Adrenal gland (tissue), 12 donors: ENCODE measurements around the gene LRRC8C. TPM values are rescaled to one million over a fixed set of nuclear protein-coding genes. Genes with fewer than 3 reads are reported as not detected.

Experiments used
- DNase-seq, 7 donors: peaks; one replicate each; pipeline ENCODE4 v3.0.0-alpha.2; 2019 to 2020
- H3K27ac ChIP-seq, 5 donors: fragments of 200-600 bp; sonication (generic) in 4 of 5; 1 replicate in 3 of 5; 2 replicates in 2 of 5; pipeline versions ENCODE4 v1.5.1 to v1.8.0; 2016 to 2020; ENCODE audit warnings: mild to moderate bottlenecking in 1 of 5
- H3K27me3 ChIP-seq: fragments of 200-600 bp; 2 replicates; pipeline ENCODE4 v1.8.0; 2021
- H3K36me3 ChIP-seq, 2 donors: fragments of 200-600 bp; replicated peaks in 1 of 2; 1 replicate in 1 of 2; 2 replicates in 1 of 2; pipeline versions ENCODE4 v1.5.1 to v1.8.0; 2018 to 2022
- H3K4me1 ChIP-seq, 2 donors: fragments of 200-600 bp; replicated peaks in 1 of 2; 1 replicate in 1 of 2; 2 replicates in 1 of 2; pipeline versions ENCODE4 v1.5.1 to v1.8.0; 2018 to 2021
- H3K4me3 ChIP-seq, 4 donors: fragments of 200-600 bp; sonication (generic) in 3 of 4; one replicate each; pipeline ENCODE4 v1.5.1; 2016 to 2018
- H3K9me3 ChIP-seq, 3 donors: fragments of 200-600 bp; sonication (generic) in 1 of 3; replicated peaks in 1 of 3; 1 replicate in 2 of 3; 2 replicates in 1 of 3; pipeline versions ENCODE4 v1.5.1 to v1.8.0; 2016 to 2021
- CTCF ChIP-seq, 6 experiments: fragments of 450-650 bp in 4 of 6; fragments of 200-600 bp in 2 of 6; sonication (generic) in 1 of 6; IDR thresholded peaks; 1 replicate in 5 of 6; 2 replicates in 1 of 6; pipeline versions ENCODE4 v1.5.1 to v1.8.0; 2016 to 2021; ENCODE audit warnings: antibody characterized with exemption in 6 of 6, mild to moderate bottlenecking in 2 of 6, moderate library complexity in 1 of 6
- POLR2A ChIP-seq, 2 donors: fragments of 450-650 bp; IDR thresholded peaks; one replicate each; pipeline ENCODE4 v1.6.1; 2017; ENCODE audit warnings: antibody characterized with exemption in 2 of 2, mild to moderate bottlenecking in 2 of 2, moderate library complexity in 1 of 2
- WGBS, 4 donors: extraction: QIAGEN DNeasy Blood & Tissue Kit in 2 of 4; methylation state at CpG; one replicate each; pipeline versions ENCODE4 v1.1.5 to v1.1.7; 2013 to 2017; 5-methylcytosine and 5-hydroxymethylcytosine counted together
- intact Hi-C, 2 donors: fragments of 100-400 bp; cut with DNase I; formaldehyde crosslinking; loops; one replicate each; pipeline versions ENCODE4 v1.14.1 to v1.15.0; 2022 to 2023
- polyA plus RNA-seq, 3 donors: library from polyadenylated mRNA; stranded (reverse); fragments of 200-250 nt in 2 of 3; fragments of 350-450 nt in 1 of 3; fragmentation: Illumina TruSeq in 1 of 3; extraction: RNeasy Lipid Tissue Mini Kit (QIAGEN cat#74804) in 1 of 3; gene quantifications; one replicate each; pipeline ENCODE4 v1.2.3, GENCODE V29; 2013 to 2014
- total RNA-seq, 9 donors: library from RNA; depleted of rRNA in 4 of 9; stranded (reverse); fragments of >200 nt in 4 of 9; fragments of 120-200 nt in 1 of 9; fragmentation: NEBNext Ultra II Directional in 1 of 9; extraction: Animal tissue kit (Norgen Biotek cat#: 25700) in 1 of 9; gene quantifications; one replicate each; pipeline versions ENCODE4 v1.1.0 to v1.2.4, GENCODE V29; 2013 to 2023
- donor health status: healthy with polysubstance abuse.
- donor health status: Bipolar disorder and iron deficiency.
- donor health status: DM: yes; HTN: yes; CAD: no.
- donor health status: DM: no; HTN: no; CAD: no.
- donor health status: DM: no; HTN: no; CAD: no.
- donor health status: DM: yes; HTN: yes; CAD: no.

The LRRC8C gene
- total and polyA plus RNA-seq, 12 donors, result 6.5 to 33.6 (median 11.9) TPM

- Histone ChIP-seq H3K27me3 (no peaks in the 10 kb centered on the region), H3K4me1 (peaks cover 7 to 20% of the 10 kb centered on the region in 2 donors), H3K27ac (no peak overlapping the region), H3K9me3 (peaks cover 0 to 15% (median 0%) of the 10 kb centered on the region in 3 donors), H3K36me3 (no peaks in the 10 kb centered on the region), H3K4me3 (no peak overlapping the region)
- TF ChIP-seq CTCF (IDR thresholded peaks at IDR 0.05) (no peak), POLR2A (IDR thresholded peaks at IDR 0.05) (no peak)
- 82 to 91% (median 87%) methylated on average over 2 of the region's 2 CpGs for WGBS, 4 donors
- no peak for DNase-seq
- intact Hi-C loops, result no loop called here
Measured at GRCh38 chr1:89643577-89643976, 10.7 kb downstream of the LRRC8C start.

GRCh38 chr1:89644119-89644814 lies 11.3 kb downstream of the LRRC8C start:
- Histone ChIP-seq H3K9me3 (peaks cover 0 to 15% (median 0%) of the 10 kb centered on the region in 3 donors), H3K4me1 (peaks cover 7 to 20% of the 10 kb centered on the region in 2 donors), H3K27ac (no peak overlapping the region), H3K27me3 (no peaks in the 10 kb centered on the region), H3K36me3 (no peaks in the 10 kb centered on the region), H3K4me3 (no peak overlapping the region)
- TF ChIP-seq CTCF (IDR thresholded peaks at IDR 0.05), result no peak
- TF ChIP-seq POLR2A (IDR thresholded peaks at IDR 0.05), result no peak
- DNase-seq, result no peak
- 75 to 87% (median 82%) methylated on average over 9 of the region's 9 CpGs for WGBS, 4 donors
- intact Hi-C loops, result no loop called here

- WGBS, 4 donors, result 0 to 57% (median 44%) methylated on average over 1 of the region's 1 CpG
- H3K9me3 ChIP-seq, result peaks cover 0 to 15% (median 0%) of the 10 kb centered on the region in 3 donors
- no peak overlapping the region for H3K27ac ChIP-seq
- H3K27me3 ChIP-seq, result no peaks in the 10 kb centered on the region
- H3K4me1 ChIP-seq, result peaks cover 4 to 16% of the 10 kb centered on the region in 2 donors
- TF ChIP-seq POLR2A (IDR thresholded peaks at IDR 0.05) (no peak), CTCF (IDR thresholded peaks at IDR 0.05) (no peak)
- H3K36me3 ChIP-seq, result no peaks in the 10 kb centered on the region
- H3K4me3 ChIP-seq, result no peak overlapping the region
- intact Hi-C loops, result no loop called here
- DNase-seq, result no peak
Measured at GRCh38 chr1:89646259-89646658, 13.3 kb downstream of the LRRC8C start.

GRCh38 chr1:89649783-89650182 lies 16.9 kb downstream of the LRRC8C start:
- Histone ChIP-seq H3K9me3 (peaks cover 0 to 15% (median 0%) of the 10 kb centered on the region in 3 donors), H3K4me1 (peaks cover 0 to 11% of the 10 kb centered on the region in 2 donors), H3K36me3 (no peaks in the 10 kb centered on the region), H3K27me3 (no peaks in the 10 kb centered on the region), H3K27ac (no peak overlapping the region), H3K4me3 (no peak overlapping the region)
- intact Hi-C loops, result no loop called here
- DNase-seq, result no peak
- TF ChIP-seq POLR2A (IDR thresholded peaks at IDR 0.05) (no peak), CTCF (IDR thresholded peaks at IDR 0.05) (no peak)
